Calu3 (cell line): ENCODE results near the gene ABCA5. TPM values are rescaled to one million over a fixed set of nuclear protein-coding genes. Genes with fewer than 3 reads are reported as not detected.

ENCODE experiments used
- BruUV-seq: library from RNA; stranded (reverse); fragments of 400-500 nt; replicated peaks from 2 replicates; lab custom pipeline; 2021; lab: Mats Ljungman, UMichigan
- CTCF ChIA-PET: fragments of 300-600 bp; sonication (Branson Sonifier 250); formaldehyde crosslinking; loops from one replicate; lab custom pipeline; 2022; ENCODE audit warnings: antibody characterized with exemption; lab: Charles Lee
- DNase-seq: peaks from one replicate; pipeline ENCODE4 v3.0.0; 2022
- H3K27ac Mint-ChIP-seq: one replicate; pipeline ENCODE4 v1.8.0; 2022; ENCODE audit warnings: mixed read lengths; ENCODE audit not compliant: unreplicated experiment
- H3K27me3 Mint-ChIP-seq: one replicate; pipeline ENCODE4 v1.8.0; 2022; ENCODE audit warnings: mixed read lengths; ENCODE audit not compliant: unreplicated experiment
- H3K36me3 Mint-ChIP-seq: one replicate; pipeline ENCODE4 v1.8.0; 2022; ENCODE audit warnings: mild to moderate bottlenecking, moderate library complexity, mixed read lengths; ENCODE audit not compliant: insufficient read depth, unreplicated experiment
- H3K4me1 Mint-ChIP-seq: one replicate; pipeline ENCODE4 v1.8.0; 2022; ENCODE audit warnings: mild to moderate bottlenecking, low read depth, mixed read lengths; ENCODE audit not compliant: unreplicated experiment
- H3K4me3 Mint-ChIP-seq: one replicate; pipeline ENCODE4 v1.8.0; 2022; ENCODE audit warnings: mild to moderate bottlenecking, low read depth, moderate library complexity, mixed read lengths; ENCODE audit not compliant: unreplicated experiment
- H3K9me3 Mint-ChIP-seq: one replicate; pipeline ENCODE4 v1.8.0; 2022; ENCODE audit warnings: low read depth, mixed read lengths; ENCODE audit not compliant: unreplicated experiment
- CTCF ChIP-seq: fragments of 200-600 bp; IDR thresholded peaks from one replicate; pipeline ENCODE4 v1.8.0; 2022; ENCODE audit warnings: antibody characterized with exemption; ENCODE audit not compliant: unreplicated experiment
- intact Hi-C: fragments of 100-400 bp; cut with micrococcal nuclease; formaldehyde crosslinking; loops from one replicate; pipeline ENCODE4 v1.10.0; 2022; ENCODE audit not compliant: unreplicated experiment
- total RNA-seq: library from RNA; stranded (reverse); gene quantifications from 2 replicates; pipeline ENCODE4 v1.2.3, GENCODE V29; 2022

Gene ABCA5
- total RNA-seq, 1 experiment from 2014 or later = 8.9 TPM

DNA sequence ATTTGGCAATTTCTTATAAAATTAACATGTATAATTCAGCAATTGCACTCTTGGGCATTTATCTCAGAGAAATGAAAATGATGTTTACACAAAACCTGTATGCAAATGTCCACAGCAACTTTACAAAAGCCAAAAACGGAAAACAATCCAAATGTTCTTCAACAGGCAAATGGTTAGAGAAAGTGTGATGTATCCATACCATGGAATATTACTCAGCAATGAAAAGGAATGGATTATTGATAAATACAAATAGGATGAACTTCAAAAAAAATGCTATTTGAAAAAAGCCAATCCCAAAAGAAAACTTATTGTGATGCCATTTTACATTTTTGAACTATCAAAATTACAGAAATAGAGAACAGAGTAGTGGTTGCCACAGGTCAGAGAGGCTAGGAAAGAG lies 61.1 kb downstream of the ABCA5 start:
- intact Hi-C loops = no loop called here
- Mint-ChIP-seq H3K4me3 (no peak overlapping the region), H3K27ac (no peak overlapping the region), H3K27me3 (no peaks in the 10 kb centered on the region), H3K9me3 (peaks cover 2% of the 10 kb centered on the region), H3K4me1 (peaks cover 9% of the 10 kb centered on the region), H3K36me3 (no peaks in the 10 kb centered on the region)
- no peak for TF ChIP-seq CTCF
- DNase-seq = no peak
- CTCF ChIA-PET = no interaction called here
- no TSS peak for BruUV-seq

- no peak overlapping the region for H3K27ac Mint-ChIP-seq
- no peak for TF ChIP-seq CTCF
- H3K9me3 Mint-ChIP-seq = no peaks in the 10 kb centered on the region
- no peak for DNase-seq
- H3K36me3 Mint-ChIP-seq = no peaks in the 10 kb centered on the region
- no TSS peak for BruUV-seq
- intact Hi-C loops = no loop called here
- no peak overlapping the region for H3K4me3 Mint-ChIP-seq
- no peaks in the 10 kb centered on the region for H3K27me3 Mint-ChIP-seq
- CTCF ChIA-PET = no interaction called here
- no peaks in the 10 kb centered on the region for H3K4me1 Mint-ChIP-seq
These were observed 72.7 kb downstream of the ABCA5 start for GRCh38 chr17:69254187-69254586.

- H3K4me3 Mint-ChIP-seq = no peak overlapping the region
- no TSS peak for BruUV-seq
- no peaks in the 10 kb centered on the region for H3K9me3 Mint-ChIP-seq
- no peak for DNase-seq
- intact Hi-C loops = no loop called here
- no peaks in the 10 kb centered on the region for H3K36me3 Mint-ChIP-seq
- no peak overlapping the region for H3K27ac Mint-ChIP-seq
- H3K27me3 Mint-ChIP-seq = no peaks in the 10 kb centered on the region
- TF ChIP-seq CTCF = no peak
- CTCF ChIA-PET = no interaction called here
- no peaks in the 10 kb centered on the region for H3K4me1 Mint-ChIP-seq
These were observed 76.3 kb downstream of the ABCA5 start for GRCh38 chr17:69250641-69251040.

DNA sequence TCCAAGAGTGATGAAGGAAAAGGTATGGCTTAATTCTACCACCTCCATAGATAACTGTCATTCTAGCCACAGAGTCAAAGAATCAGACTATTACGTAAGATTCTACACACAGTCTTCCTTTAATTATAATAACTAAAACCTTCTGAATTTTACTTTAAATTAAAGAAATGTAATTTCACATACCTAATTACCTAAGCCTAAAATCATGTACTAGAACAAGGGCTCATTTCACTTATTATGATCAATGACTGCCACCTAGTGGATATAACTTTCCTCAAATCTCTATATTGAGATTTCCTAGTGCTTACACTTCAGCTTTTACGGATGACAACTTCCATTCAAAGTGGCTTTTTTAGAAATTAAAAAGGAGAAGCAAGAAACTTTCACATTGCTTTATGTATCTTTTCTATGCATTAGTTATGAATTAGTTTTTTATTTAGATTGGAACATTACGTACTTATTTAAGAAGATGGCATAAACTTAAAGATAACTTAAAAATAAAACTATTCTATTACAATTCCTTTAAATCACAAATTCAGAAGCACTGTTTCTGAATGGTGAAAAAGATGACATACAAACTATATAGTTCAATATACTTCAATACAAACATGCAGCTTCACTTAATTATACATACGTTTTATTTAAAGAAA lies 80.1 kb downstream of the ABCA5 start:
- intact Hi-C loops = loop anchor here (10.0 kb wide), 1 partner anchor 278 kb away; no protein-coding TSS in a partner anchor
- no peak overlapping the region for H3K4me3 Mint-ChIP-seq
- BruUV-seq = no TSS peak
- no peak for DNase-seq
- TF ChIP-seq CTCF = no peak
- H3K9me3 Mint-ChIP-seq = no peaks in the 10 kb centered on the region
- H3K27ac Mint-ChIP-seq = no peak overlapping the region
- CTCF ChIA-PET = interaction anchor here (1.4 to 1.5 kb wide), 2 partner anchors 453 to 475 kb away, joined by 4 read pairs; no protein-coding TSS in a partner anchor
- H3K4me1 Mint-ChIP-seq = no peaks in the 10 kb centered on the region
- no peaks in the 10 kb centered on the region for H3K27me3 Mint-ChIP-seq
- no peaks in the 10 kb centered on the region for H3K36me3 Mint-ChIP-seq
